AG10803 (cell line): ENCODE data around the gene KRT12.

Source experiments
- DNase-seq: peaks from one replicate; pipeline ENCODE4 v3.0.0; 2010; ENCODE audit warnings: low read depth
- H3K4me3 ChIP-seq: 2 replicates; pipeline ENCODE4 v1.5.1; 2011; ENCODE audit warnings: mild to moderate bottlenecking, low read length, control low read depth
- TF ChIP-seq, protein P1 (sequence below): conservative IDR thresholded peaks from 2 replicates; pipeline ENCODE4 v1.5.1; 2011; ENCODE audit warnings: mild to moderate bottlenecking, low read length, control low read depth, inconsistent platforms

Gene KRT12

GRCh38 chr17:40909755-40910154, 42.7 kb upstream of the KRT12 start:
- TF ChIP-seq, protein P1, sequence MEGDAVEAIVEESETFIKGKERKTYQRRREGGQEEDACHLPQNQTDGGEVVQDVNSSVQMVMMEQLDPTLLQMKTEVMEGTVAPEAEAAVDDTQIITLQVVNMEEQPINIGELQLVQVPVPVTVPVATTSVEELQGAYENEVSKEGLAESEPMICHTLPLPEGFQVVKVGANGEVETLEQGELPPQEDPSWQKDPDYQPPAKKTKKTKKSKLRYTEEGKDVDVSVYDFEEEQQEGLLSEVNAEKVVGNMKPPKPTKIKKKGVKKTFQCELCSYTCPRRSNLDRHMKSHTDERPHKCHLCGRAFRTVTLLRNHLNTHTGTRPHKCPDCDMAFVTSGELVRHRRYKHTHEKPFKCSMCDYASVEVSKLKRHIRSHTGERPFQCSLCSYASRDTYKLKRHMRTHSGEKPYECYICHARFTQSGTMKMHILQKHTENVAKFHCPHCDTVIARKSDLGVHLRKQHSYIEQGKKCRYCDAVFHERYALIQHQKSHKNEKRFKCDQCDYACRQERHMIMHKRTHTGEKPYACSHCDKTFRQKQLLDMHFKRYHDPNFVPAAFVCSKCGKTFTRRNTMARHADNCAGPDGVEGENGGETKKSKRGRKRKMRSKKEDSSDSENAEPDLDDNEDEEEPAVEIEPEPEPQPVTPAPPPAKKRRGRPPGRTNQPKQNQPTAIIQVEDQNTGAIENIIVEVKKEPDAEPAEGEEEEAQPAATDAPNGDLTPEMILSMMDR: no peak
- DNase-seq: peak; percentile 94
- H3K4me3 ChIP-seq: no peak overlapping the region; the same call in none of the 2 replicates

GRCh38 chr17:40909351-40909750, 42.3 kb upstream of the KRT12 start:
- TF ChIP-seq, protein P1: peak; percentile 73
- H3K4me3 ChIP-seq: no peak overlapping the region
- DNase-seq: peak; percentile 95

GRCh38 chr17:40906613-40907012, 39.6 kb upstream of the KRT12 start:
- TF ChIP-seq, protein P1: no peak
- DNase-seq: no peak
- H3K4me3 ChIP-seq: no peak overlapping the region

DNA sequence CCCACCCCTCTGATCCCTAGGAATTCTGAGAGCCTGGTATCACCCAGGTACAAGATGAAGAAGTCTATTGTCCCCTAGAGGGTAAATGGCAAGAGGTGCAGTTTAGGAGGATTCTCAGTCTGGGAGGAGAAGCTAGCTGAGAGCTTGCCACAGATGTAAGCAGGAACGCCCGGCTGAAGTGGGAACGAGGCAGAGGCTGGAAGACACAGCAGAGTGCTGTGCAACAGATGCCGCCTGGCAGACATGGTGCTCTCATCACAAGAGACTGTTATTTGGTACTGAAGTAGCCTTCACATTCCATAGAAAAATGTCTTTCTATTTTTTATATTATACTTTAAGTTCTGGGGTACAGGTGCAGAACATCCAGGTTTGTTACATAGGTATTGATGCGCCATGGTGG, 38.3 kb upstream of the KRT12 start:
- no peak for DNase-seq
- no peak overlapping the region for H3K4me3 ChIP-seq
- TF ChIP-seq, protein P1: no peak

- TF ChIP-seq, protein P1: no peak
- DNase-seq: peak; percentile 35
- no peak overlapping the region for H3K4me3 ChIP-seq
Measured at GRCh38 chr17:40903129-40903847, 36.3 kb upstream of the KRT12 start.

DNA sequence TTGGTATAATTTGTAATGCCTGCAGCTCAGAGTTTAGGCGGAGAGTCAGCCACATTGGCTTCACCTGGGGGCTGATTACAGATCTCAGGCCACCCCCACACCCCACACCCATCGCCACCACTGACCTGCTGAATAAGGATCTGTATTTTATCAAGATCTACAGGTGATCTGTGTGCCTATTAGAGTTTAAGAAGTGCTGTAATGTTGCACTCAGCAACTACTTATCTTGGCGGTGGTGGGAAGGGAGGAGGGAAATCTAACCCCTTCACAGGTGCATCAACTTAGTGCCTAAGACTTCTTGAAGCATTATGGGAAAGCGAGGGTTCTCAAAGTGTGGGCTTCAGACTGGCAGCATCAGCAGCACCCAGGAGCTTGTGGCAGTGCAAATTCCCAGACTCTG, 35.5 kb upstream of the KRT12 start:
- no peak overlapping the region for H3K4me3 ChIP-seq
- TF ChIP-seq, protein P1: no peak
- DNase-seq: no peak

DNA sequence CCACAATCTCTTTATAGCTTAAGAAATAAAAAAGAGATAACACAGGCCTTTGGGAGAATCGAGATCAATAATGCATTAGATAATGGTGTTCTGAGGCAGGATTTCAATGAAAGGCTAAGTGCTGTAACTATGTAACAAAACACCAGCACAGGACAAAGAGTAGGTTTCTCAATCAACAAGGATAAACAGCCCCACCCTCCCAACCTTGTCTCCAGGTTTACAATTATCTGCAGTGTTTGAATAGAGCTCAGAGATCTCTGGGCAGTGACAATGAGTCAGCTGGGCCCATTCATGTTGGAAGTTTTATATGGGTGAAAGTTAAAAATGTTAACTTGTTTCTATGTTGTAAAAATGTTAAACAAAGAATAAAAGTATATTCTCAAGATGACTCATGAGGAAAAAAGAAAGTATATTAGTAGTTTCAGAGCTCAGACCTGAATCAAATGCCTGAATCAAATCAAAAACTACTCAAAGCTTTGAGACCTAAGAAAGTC, 35.0 kb upstream of the KRT12 start:
- no peak overlapping the region for H3K4me3 ChIP-seq
- DNase-seq: peak; percentile 16

More for the DNA sequence above, 35.0 kb upstream of the KRT12 start:
- TF ChIP-seq, protein P1: no peak
